HG03575 (cell line): ENCODE measurements around the gene ISCA1.

Experiments
- ATAC-seq: cut with Tn5 transposase; IDR thresholded peaks from one replicate; pipeline ENCODE4 v1.9.1; 2021; ENCODE audit not compliant: unreplicated experiment, insufficient number of reproducible peaks, low FRiP score; ENCODE audit errors: extremely low read depth

ISCA1 gene

GRCh38 chr9:86288499-86289198 is 6.3 kb upstream of the ISCA1 start:
- no peak for ATAC-seq

- ATAC-seq, result no peak
Measured at GRCh38 chr9:86287013-86287412, 4.7 kb upstream of the ISCA1 start.

- no peak for ATAC-seq
Measured at GRCh38 chr9:86286278-86286677, 3.9 kb upstream of the ISCA1 start.

GRCh38 chr9:86285261-86285660 is 2.9 kb upstream of the ISCA1 start:
- no peak for ATAC-seq

GRCh38 chr9:86282979-86283535 is 719 bp upstream of the ISCA1 start:
- peak; percentile 22 for ATAC-seq

GRCh38 chr9:86281593-86282076 is 703 bp downstream of the ISCA1 start:
- peak; percentile 6 for ATAC-seq

GRCh38 chr9:86280580-86280979 is 1.8 kb downstream of the ISCA1 start:
- no peak for ATAC-seq

GRCh38 chr9:86279839-86280238 is 2.5 kb downstream of the ISCA1 start:
- no peak for ATAC-seq

- ATAC-seq, result no peak
Measured at GRCh38 chr9:86277072-86277471, 5.3 kb downstream of the ISCA1 start.

- ATAC-seq, result no peak
Measured at GRCh38 chr9:86275962-86276361, 6.4 kb downstream of the ISCA1 start.

- ATAC-seq, result no peak
Measured at GRCh38 chr9:86274821-86275643, 7.3 kb downstream of the ISCA1 start.

GRCh38 chr9:86272221-86272620 is 10.1 kb downstream of the ISCA1 start:
- ATAC-seq, result no peak

GRCh38 chr9:86263876-86264275 is 18.5 kb downstream of the ISCA1 start:
- ATAC-seq, result no peak

GRCh38 chr9:86262492-86262891 is 19.8 kb downstream of the ISCA1 start:
- no peak for ATAC-seq

- ATAC-seq, result no peak
Measured at GRCh38 chr9:86259557-86259956, 22.8 kb downstream of the ISCA1 start, which contains the start of gene C9orf153. Gene C9orf153, minus strand, starts transcription at chr9:86259657. Its CDS starts 30,054 bp downstream, at chr9:86229603.

GRCh38 chr9:86257391-86257790 is 24.9 kb downstream of the ISCA1 start:
- ATAC-seq, result no peak

- ATAC-seq, result no peak
Measured at GRCh38 chr9:86256653-86257052, 25.7 kb downstream of the ISCA1 start.

- no peak for ATAC-seq
Measured at GRCh38 chr9:86253577-86253976, 28.8 kb downstream of the ISCA1 start.

- no peak for ATAC-seq
Measured at GRCh38 chr9:86252870-86253269, 29.5 kb downstream of the ISCA1 start.

- ATAC-seq, result no peak
Measured at GRCh38 chr9:86250123-86250522, 32.2 kb downstream of the ISCA1 start.
